Measurements from ENCODE around the gene GFI1. TPM values are rescaled to one million over a fixed set of nuclear protein-coding genes. Genes with fewer than 3 reads are reported as not detected.

GFI1 gene
- total and polyA plus RNA-seq, 2 donors (not counting 3 experiments of a cell fraction or from before 2014, with no cell fraction given) = 0.11 to 0.22 TPM

GRCh38 chr1:92465256-92465647, 21.5 kb downstream of the GFI1 start:
- no peaks in the 10 kb centered on the region for H3K9me1 ChIP-seq (replicated peaks; ENCODE audit: control insufficient read depth, extremely low read depth, insufficient read depth, low read length)
- no peak overlapping the region for H3K4me3 ChIP-seq (replicated peaks in 1 of 3; ENCODE audit: insufficient read depth in 1 of 3, low read depth in 1 of 3, low read length in 3 of 3)
- no peak for FAIRE-seq
- no peaks in the 10 kb centered on the region for H3K9me3 ChIP-seq (replicated peaks; ENCODE audit: control insufficient read depth, insufficient read depth, low read length)
- DNase-seq (ENCODE audit: low read depth, low spot score) = no peak
- no peaks in the 10 kb centered on the region for H4K20me1 ChIP-seq (replicated peaks; ENCODE audit: control insufficient read depth, extremely low read depth, insufficient read depth, low read length)
- H3K27me3 ChIP-seq (ENCODE audit: control insufficient read depth in 2 of 2, insufficient read depth in 2 of 2, low read length in 2 of 2) = no peaks in the 10 kb centered on the region
- H3K79me2 ChIP-seq (ENCODE audit: control insufficient read depth, insufficient read depth, low read length) = no peaks in the 10 kb centered on the region
- POLR2A ChIA-PET = no interaction called here
- intact Hi-C loops (cut with micrococcal nuclease) = no loop called here
- dilution Hi-C loops (cut with MboI; ENCODE audit: extremely low pct_ligation_motif_present, low sequenced_read_pairs) = no loop called here
- TF ChIP-seq JUN (IDR thresholded peaks at IDR 0.05; ENCODE audit: borderline replicate concordance, insufficient read depth, insufficient read length, low read depth) (no peak), MYC (IDR thresholded peaks at IDR 0.05; ENCODE audit: low read depth, low read length) (no peak), FOS (IDR thresholded peaks at IDR 0.05; ENCODE audit: borderline replicate concordance, insufficient read depth, low read length) (no peak)
- no peak overlapping the region for H3K27ac ChIP-seq (ENCODE audit: insufficient read depth, low read depth, low read length)
- H3K9ac ChIP-seq (replicated peaks; ENCODE audit: extremely low read depth, insufficient read depth, low read length) = no peak overlapping the region
- H3K36me3 ChIP-seq (ENCODE audit: control insufficient read depth in 2 of 2, extremely low read depth in 1 of 2, insufficient read depth in 2 of 2, low read length in 2 of 2) = no peaks in the 10 kb centered on the region
- no peak overlapping the region for H3K4me2 ChIP-seq (ENCODE audit: insufficient read depth, low read length)
- CTCF ChIA-PET = no interaction called here
- BruUV-seq (replicated peaks) = no TSS peak
- H3K4me1 ChIP-seq (ENCODE audit: control insufficient read depth, extremely low read depth, insufficient read depth, low read length) = peaks cover under 1% of the 10 kb centered on the region
- no peak overlapping the region for H2AFZ ChIP-seq (ENCODE audit: low read depth, low read length)

DNA sequence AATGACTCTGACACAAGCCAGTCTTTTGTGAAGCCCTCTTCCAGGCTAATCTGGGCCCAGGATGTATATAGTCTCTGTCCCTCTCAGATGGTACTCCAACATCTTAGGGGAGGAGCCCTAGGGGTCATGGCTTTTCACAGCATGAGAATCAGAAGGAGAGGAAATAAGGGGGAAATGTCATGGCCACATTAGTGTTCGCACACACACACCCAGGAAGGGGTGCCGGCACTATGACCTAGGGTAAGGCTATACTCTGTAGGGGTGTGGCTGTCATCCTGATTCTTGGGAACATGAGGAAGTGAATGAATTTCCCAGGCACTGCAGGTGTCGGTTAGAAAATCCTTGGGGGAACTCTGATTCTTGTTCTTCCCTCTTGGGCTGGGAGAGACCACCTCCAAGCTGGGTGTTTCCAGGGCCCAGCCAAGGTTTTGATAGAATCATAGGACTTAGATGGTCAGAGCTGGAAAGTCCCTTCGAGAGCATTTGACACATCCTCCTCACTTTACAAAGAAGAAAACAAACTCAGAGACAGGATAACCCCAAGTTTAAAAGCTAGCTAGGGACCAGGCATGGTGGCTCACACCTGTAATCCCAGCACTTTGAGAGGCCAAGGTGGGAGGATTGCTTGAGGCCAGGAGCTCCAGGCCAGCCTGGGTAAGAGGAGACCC, 22.0 kb downstream of the GFI1 start:
- TF ChIP-seq FOS (IDR thresholded peaks at IDR 0.05; ENCODE audit: borderline replicate concordance, insufficient read depth, low read length) = no peak
- TF ChIP-seq POLR2A (IDR thresholded peaks at IDR 0.05; ENCODE audit: low read depth, low read length) = no peak
- no peak for TF ChIP-seq CTCF (IDR thresholded peaks at IDR 0.05; ENCODE audit: extremely low read depth in 1 of 2, insufficient read depth in 1 of 2, low read depth in 1 of 2, low read length in 2 of 2)
- TF ChIP-seq POLR2AphosphoS5 (IDR thresholded peaks at IDR 0.05; ENCODE audit: insufficient read depth, low read depth, low read length) = no peak
- TF ChIP-seq MYC (IDR thresholded peaks at IDR 0.05; ENCODE audit: low read depth, low read length) = no peak
- TF ChIP-seq, protein P1, sequence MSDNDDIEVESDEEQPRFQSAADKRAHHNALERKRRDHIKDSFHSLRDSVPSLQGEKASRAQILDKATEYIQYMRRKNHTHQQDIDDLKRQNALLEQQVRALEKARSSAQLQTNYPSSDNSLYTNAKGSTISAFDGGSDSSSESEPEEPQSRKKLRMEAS (IDR thresholded peaks at IDR 0.05; ENCODE audit: insufficient read depth, insufficient read length) = no peak
- TF ChIP-seq JUN (IDR thresholded peaks at IDR 0.05; ENCODE audit: borderline replicate concordance, insufficient read depth, insufficient read length, low read depth) = no peak
- TF ChIP-seq GATA2 (IDR thresholded peaks at IDR 0.05; ENCODE audit: insufficient read depth, insufficient read length, low read depth, low read length) = no peak
- TF ChIP-seq EZH2 (IDR thresholded peaks at IDR 0.05; ENCODE audit: borderline replicate concordance, low read depth, low read length, severe bottlenecking) = no peak
- H3K36me3 ChIP-seq (ENCODE audit: control insufficient read depth in 2 of 2, extremely low read depth in 1 of 2, insufficient read depth in 2 of 2, low read length in 2 of 2) = no peaks in the 10 kb centered on the region
- intact Hi-C loops (cut with micrococcal nuclease) = no loop called here
- no peaks in the 10 kb centered on the region for H3K9me1 ChIP-seq (replicated peaks; ENCODE audit: control insufficient read depth, extremely low read depth, insufficient read depth, low read length)
- H2AFZ ChIP-seq (ENCODE audit: low read depth, low read length) = no peak overlapping the region
- ChIA-PET CTCF (no interaction called here), POLR2A (no interaction called here)
- H3K27ac ChIP-seq (ENCODE audit: insufficient read depth, low read depth, low read length) = no peak overlapping the region
- dilution Hi-C loops (cut with MboI; ENCODE audit: extremely low pct_ligation_motif_present, low sequenced_read_pairs) = no loop called here
- no peaks in the 10 kb centered on the region for H4K20me1 ChIP-seq (replicated peaks; ENCODE audit: control insufficient read depth, extremely low read depth, insufficient read depth, low read length)
- no peak overlapping the region for H3K9ac ChIP-seq (replicated peaks; ENCODE audit: extremely low read depth, insufficient read depth, low read length)
- BruUV-seq (replicated peaks) = no TSS peak
- no peak for FAIRE-seq
- peaks cover 6% of the 10 kb centered on the region for H3K4me1 ChIP-seq (ENCODE audit: control insufficient read depth, extremely low read depth, insufficient read depth, low read length)
- no peak overlapping the region for H3K4me2 ChIP-seq (ENCODE audit: insufficient read depth, low read length)
- no peaks in the 10 kb centered on the region for H3K9me3 ChIP-seq (replicated peaks; ENCODE audit: control insufficient read depth, insufficient read depth, low read length)
- no peaks in the 10 kb centered on the region for H3K27me3 ChIP-seq (ENCODE audit: control insufficient read depth in 2 of 2, insufficient read depth in 2 of 2, low read length in 2 of 2)
- no peak for DNase-seq (ENCODE audit: low read depth, low spot score)
- H3K79me2 ChIP-seq (ENCODE audit: control insufficient read depth, insufficient read depth, low read length) = no peaks in the 10 kb centered on the region
- H3K4me3 ChIP-seq (replicated peaks in 1 of 3; ENCODE audit: insufficient read depth in 1 of 3, low read depth in 1 of 3, low read length in 3 of 3) = no peak overlapping the region
